Myocyte (in vitro differentiated cells): ENCODE measurements around the gene NDUFB11. TPM values are rescaled to one million over a fixed set of nuclear protein-coding genes. Genes with fewer than 3 reads are reported as not detected.

Source experiments
- DNase-seq: peaks from one replicate; pipeline ENCODE4 v3.0.0-alpha.2; 2012; ENCODE audit warnings: low read depth
- total RNA-seq: library from RNA; depleted of rRNA; stranded (reverse); fragments of >200 nt; gene quantifications from 2 replicates; pipeline ENCODE4 v1.2.3, GENCODE V29; 2014

NDUFB11 gene
- total RNA-seq, 1 donor from 2014 or later, result 46.6 TPM

GRCh38 chrX:47174846-47175587 lies 30.5 kb upstream of the NDUFB11 start:
- no peak for DNase-seq

GRCh38 chrX:47174376-47174775 lies 29.9 kb upstream of the NDUFB11 start:
- DNase-seq, result no peak

- no peak for DNase-seq
Measured at GRCh38 chrX:47172971-47173792, 28.7 kb upstream of the NDUFB11 start.

GRCh38 chrX:47172549-47172948 lies 28.0 kb upstream of the NDUFB11 start:
- DNase-seq, result no peak

GRCh38 chrX:47171996-47172395 lies 27.5 kb upstream of the NDUFB11 start:
- no peak for DNase-seq

GRCh38 chrX:47170861-47171692 lies 26.6 kb upstream of the NDUFB11 start:
- no peak for DNase-seq

- peak; percentile 55 for DNase-seq
Measured at GRCh38 chrX:47169726-47170515, 25.4 kb upstream of the NDUFB11 start.

GRCh38 chrX:47169273-47169672 lies 24.8 kb upstream of the NDUFB11 start:
- DNase-seq, result no peak

- no peak for DNase-seq
Measured at GRCh38 chrX:47168495-47169073, 24.1 kb upstream of the NDUFB11 start.

- DNase-seq, result no peak
Measured at GRCh38 chrX:47166126-47166525, 21.6 kb upstream of the NDUFB11 start.

GRCh38 chrX:47164420-47164819 lies 19.9 kb upstream of the NDUFB11 start:
- no peak for DNase-seq

- DNase-seq, result no peak
Measured at GRCh38 chrX:47162927-47163583, 18.6 kb upstream of the NDUFB11 start.

- no peak for DNase-seq
Measured at GRCh38 chrX:47160781-47161180, 16.3 kb upstream of the NDUFB11 start.

GRCh38 chrX:47158781-47159180 lies 14.3 kb upstream of the NDUFB11 start:
- DNase-seq, result no peak

GRCh38 chrX:47158131-47158530 lies 13.6 kb upstream of the NDUFB11 start:
- no peak for DNase-seq

GRCh38 chrX:47156611-47157520 lies 12.4 kb upstream of the NDUFB11 start:
- DNase-seq, result peak; percentile 64

GRCh38 chrX:47151435-47151834 lies 6.9 kb upstream of the NDUFB11 start:
- DNase-seq, result no peak

GRCh38 chrX:47148946-47149345 lies 4.4 kb upstream of the NDUFB11 start:
- DNase-seq, result no peak
